HG03159 (cell line): ENCODE results near the gene LDLRAD4.
"Not testable (repeated sequence)": the region's sequence is repeated elsewhere in the genome, so short reads cannot be mapped to it uniquely, and the experiment has no call there.

Experiments used
- ATAC-seq: cut with Tn5 transposase; IDR thresholded peaks from one replicate; pipeline ENCODE4 v1.9.1; 2021; ENCODE audit warnings: mild to moderate bottlenecking, moderate library complexity; ENCODE audit not compliant: unreplicated experiment

LDLRAD4 gene

GRCh38 chr18:13324880-13325279 lies 106.3 kb downstream of the LDLRAD4 start:
- ATAC-seq, result no peak

- ATAC-seq, result no peak
Measured at GRCh38 chr18:13328213-13328612, 109.7 kb downstream of the LDLRAD4 start.

GRCh38 chr18:13330996-13331395 lies 112.4 kb downstream of the LDLRAD4 start:
- no peak for ATAC-seq

GRCh38 chr18:13331846-13332245 lies 113.3 kb downstream of the LDLRAD4 start:
- no peak for ATAC-seq

GRCh38 chr18:13332874-13333273 lies 114.3 kb downstream of the LDLRAD4 start:
- ATAC-seq, result no peak

- no peak for ATAC-seq
Measured at GRCh38 chr18:13335903-13336302, 117.3 kb downstream of the LDLRAD4 start.

- no peak for ATAC-seq
Measured at GRCh38 chr18:13336841-13337240, 118.3 kb downstream of the LDLRAD4 start.

- ATAC-seq, result no peak
Measured at GRCh38 chr18:13337369-13337768, 118.8 kb downstream of the LDLRAD4 start.

- ATAC-seq, result no peak
Measured at GRCh38 chr18:13338318-13338717, 119.8 kb downstream of the LDLRAD4 start.

- no peak for ATAC-seq
Measured at GRCh38 chr18:13339653-13340052, 121.1 kb downstream of the LDLRAD4 start.

- not testable (repeated sequence) for ATAC-seq
Measured at GRCh38 chr18:13346449-13346848, 127.9 kb downstream of the LDLRAD4 start.

- ATAC-seq, result no peak
Measured at GRCh38 chr18:13353084-13353823, 134.7 kb downstream of the LDLRAD4 start.

- ATAC-seq, result no peak
Measured at GRCh38 chr18:13354402-13354801, 135.8 kb downstream of the LDLRAD4 start.

GRCh38 chr18:13356032-13356431 lies 137.5 kb downstream of the LDLRAD4 start:
- ATAC-seq, result no peak

- no peak for ATAC-seq
Measured at GRCh38 chr18:13357289-13357688, 138.7 kb downstream of the LDLRAD4 start.

GRCh38 chr18:13359210-13359609 lies 140.7 kb downstream of the LDLRAD4 start:
- ATAC-seq, result no peak

GRCh38 chr18:13361431-13361830 lies 142.9 kb downstream of the LDLRAD4 start:
- ATAC-seq, result no peak

- no peak for ATAC-seq
Measured at GRCh38 chr18:13362051-13362450, 143.5 kb downstream of the LDLRAD4 start.

GRCh38 chr18:13362607-13363006 lies 144.0 kb downstream of the LDLRAD4 start:
- no peak for ATAC-seq

- ATAC-seq, result no peak
Measured at GRCh38 chr18:13363359-13363758, 144.8 kb downstream of the LDLRAD4 start.

GRCh38 chr18:13364721-13365205 lies 146.2 kb downstream of the LDLRAD4 start:
- no peak for ATAC-seq

- ATAC-seq, result no peak
Measured at GRCh38 chr18:13366131-13366530, 147.6 kb downstream of the LDLRAD4 start.

- no peak for ATAC-seq
Measured at GRCh38 chr18:13366541-13366940, 148.0 kb downstream of the LDLRAD4 start.
